NCI-H526 treated with DMSO at 0.1 percent for 48 hours (cell line): Measurements from ENCODE around the gene TNFAIP8.

Source experiments
- DNase-seq: peaks from one replicate; lab custom pipeline; 2025; lab: John Stamatoyannopoulos, UW

TNFAIP8 gene

DNA sequence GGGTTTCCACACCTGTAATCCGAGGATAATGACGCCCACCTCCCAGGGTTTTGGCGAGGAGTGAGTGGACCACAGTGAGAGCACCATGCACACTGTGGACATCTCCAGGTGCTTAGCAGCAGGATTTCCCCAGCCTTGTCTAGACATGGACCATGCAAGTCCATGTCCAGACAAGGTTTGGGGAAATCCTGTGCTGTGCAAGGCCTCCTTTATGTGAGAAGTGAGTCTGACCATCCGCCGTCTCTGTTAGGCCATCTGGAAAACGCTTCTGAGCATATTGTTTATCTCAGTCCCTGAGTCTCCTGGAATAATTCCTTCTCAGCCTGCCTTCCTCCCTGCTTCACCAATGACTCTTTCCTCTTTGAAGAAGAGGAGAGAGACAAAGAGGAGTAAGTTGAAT, 26.2 kb upstream of the TNFAIP8 start:
- no peak for DNase-seq

DNA sequence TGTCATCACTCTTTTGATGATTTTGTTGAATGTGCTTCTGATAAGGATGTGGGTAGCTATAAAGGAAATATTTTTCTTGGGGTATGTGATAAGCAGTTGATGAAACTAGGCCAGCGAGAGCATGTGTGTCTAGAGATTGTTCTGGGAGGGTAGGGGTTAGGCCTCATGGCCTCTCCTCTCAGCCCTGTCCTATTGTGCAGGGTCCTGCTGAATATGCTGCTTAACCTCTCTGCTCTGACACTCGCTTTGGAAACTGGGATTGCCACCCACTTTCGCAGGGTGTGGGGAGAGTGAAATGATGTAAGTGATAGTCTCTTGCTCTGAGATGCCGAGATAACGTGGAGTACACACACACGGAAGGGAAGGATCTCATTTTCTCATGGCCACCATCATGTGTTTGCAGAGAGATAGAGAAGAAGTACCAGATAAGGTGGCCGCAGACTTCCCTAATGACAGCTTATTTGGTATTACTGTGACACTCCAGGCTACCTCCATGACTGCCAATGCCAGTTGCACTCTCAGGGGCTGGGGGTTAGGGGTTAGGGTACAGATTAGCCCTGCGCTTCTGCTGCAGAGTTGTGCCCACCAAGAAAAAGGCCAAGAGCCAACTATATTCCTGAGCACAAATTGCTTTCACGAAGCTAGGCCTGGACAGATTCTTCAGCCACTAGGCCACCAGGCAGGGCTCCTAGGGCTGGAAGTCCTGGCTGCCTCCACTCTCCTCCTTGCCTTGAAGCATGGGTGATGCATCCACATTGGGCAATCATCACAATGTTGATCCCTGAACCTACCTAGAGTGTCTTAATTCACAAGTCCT, 25.2 kb upstream of the TNFAIP8 start:
- no peak for DNase-seq

DNA sequence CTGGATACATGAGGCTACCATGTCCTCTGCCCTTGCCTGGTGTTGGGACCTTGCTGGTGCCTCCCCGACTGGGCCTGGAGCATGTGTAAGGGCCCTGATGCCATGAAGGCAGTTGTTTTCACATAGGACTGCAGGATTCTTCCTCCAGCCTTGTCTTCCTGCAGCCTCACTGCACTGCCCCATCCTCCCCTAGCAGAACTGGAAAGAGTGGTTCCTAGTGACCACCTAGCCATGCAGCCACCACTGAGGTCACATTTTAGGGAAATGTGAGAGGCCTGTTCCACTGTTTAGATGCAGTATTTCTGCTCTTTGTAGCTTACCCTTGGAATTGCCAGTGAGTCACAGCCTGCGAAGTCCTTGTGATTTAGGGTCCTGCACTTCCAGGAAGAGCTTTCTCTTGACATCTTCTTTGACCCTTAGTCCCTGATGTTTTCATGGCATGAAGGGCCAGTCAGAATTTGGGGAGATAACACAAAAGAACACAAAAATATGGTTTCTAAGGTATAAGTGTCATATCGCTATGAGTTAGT, 24.2 kb upstream of the TNFAIP8 start:
- DNase-seq: no peak

- no peak for DNase-seq
Measured at GRCh38 chr5:119332208-119332607, 23.6 kb upstream of the TNFAIP8 start.

GRCh38 chr5:119332978-119333401, 22.8 kb upstream of the TNFAIP8 start:
- DNase-seq: no peak

DNA sequence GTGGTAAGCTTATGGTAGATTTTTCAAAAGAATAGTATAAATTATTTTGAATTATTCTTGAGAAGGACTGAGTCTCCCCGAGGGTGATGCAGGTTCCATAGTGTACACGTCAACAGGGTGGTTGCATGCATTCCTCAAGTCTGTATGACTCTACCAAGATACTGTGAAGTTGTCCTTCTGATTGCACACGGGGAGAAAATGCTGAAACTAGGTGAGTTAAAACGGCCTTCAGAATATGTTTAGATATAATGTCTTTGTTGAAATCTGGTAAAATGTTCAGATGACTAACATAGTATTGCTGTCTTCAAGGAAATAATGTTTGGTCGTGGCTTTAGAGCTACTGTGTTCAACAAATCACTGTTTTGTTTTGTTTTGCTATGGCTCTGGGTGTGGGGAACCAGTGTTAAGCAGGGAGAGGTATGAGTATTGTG, 22.4 kb upstream of the TNFAIP8 start:
- no peak for DNase-seq

GRCh38 chr5:119335261-119335677, 20.6 kb upstream of the TNFAIP8 start:
- no peak for DNase-seq

- DNase-seq: no peak
Measured at GRCh38 chr5:119336262-119336661, 19.6 kb upstream of the TNFAIP8 start.

- no peak for DNase-seq
Measured at GRCh38 chr5:119336845-119337580, 18.8 kb upstream of the TNFAIP8 start.

GRCh38 chr5:119338326-119338946, 17.4 kb upstream of the TNFAIP8 start:
- no peak for DNase-seq

- no peak for DNase-seq
Measured at GRCh38 chr5:119339344-119339743, 16.5 kb upstream of the TNFAIP8 start.

DNA sequence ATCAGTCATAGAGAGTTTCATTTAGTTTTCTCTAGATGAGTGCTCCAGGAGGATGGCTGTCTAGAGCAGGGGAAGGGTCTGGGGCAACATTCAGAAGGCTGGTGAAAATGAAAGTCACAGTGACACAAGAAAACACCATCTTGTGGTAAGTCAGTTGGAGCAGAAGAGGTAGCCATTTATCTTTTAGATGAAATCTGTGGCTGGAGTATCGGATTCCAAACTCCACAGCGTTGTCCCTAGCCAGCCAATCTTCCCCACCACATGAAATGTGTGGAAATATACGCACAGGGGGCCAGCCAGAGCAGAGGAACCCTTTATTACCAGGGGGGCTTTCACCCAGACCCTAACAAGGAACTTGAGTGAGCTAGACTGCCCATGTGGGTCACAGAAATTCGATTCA, 15.9 kb upstream of the TNFAIP8 start:
- no peak for DNase-seq

DNA sequence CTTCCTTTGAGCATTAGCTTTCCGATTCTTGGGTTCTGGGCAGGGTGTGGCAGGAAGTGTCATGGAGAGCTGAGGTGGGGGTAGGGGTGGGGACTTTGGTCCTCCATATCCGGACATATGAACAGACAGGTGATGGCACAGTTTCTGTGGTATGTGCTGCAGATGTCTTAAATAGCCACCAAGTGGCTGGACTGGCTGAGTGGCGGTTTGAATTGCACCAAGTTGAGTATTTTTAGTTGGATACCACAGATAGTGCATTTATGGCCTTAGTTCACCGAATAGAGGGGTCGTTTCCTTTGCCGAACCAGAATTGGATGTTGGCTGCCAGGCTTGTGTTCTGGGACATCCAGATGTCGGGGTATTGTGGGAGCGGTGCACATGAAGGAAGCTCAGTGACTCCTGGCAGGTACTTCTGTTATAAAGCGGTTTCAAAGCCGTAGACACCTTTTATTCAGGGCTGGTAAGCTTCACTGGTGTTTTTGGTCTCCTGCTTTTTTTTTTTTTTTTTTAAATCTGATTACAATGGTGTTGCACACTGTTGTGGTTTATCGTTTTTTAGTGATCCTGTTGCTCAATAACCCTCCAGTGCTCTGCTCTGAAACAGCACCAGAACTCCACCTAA, 15.1 kb upstream of the TNFAIP8 start:
- no peak for DNase-seq

GRCh38 chr5:119341452-119342349, 14.1 kb upstream of the TNFAIP8 start:
- no peak for DNase-seq

DNA sequence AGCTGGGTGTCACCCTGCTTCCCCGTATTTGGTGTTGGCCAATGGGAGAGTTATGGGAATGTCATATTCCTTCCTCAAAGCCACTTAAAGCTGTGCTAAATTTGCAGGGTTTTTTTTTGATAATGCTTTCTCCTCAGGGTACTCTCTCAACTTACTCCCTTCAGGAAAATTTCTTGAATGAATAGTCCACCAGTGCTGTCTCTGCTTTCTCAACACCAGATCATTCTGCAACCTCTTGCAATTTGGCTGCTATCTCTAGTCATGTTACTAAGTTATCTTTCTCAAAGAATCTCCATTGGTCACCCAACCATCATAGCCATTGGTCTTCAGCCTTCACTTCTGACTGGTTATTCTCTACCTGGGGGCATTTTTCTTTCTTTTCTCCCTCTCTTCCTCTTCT, 13.4 kb upstream of the TNFAIP8 start:
- DNase-seq: no peak

GRCh38 chr5:119343052-119343451, 12.8 kb upstream of the TNFAIP8 start:
- no peak for DNase-seq

GRCh38 chr5:119343766-119344165, 12.1 kb upstream of the TNFAIP8 start:
- no peak for DNase-seq

DNA sequence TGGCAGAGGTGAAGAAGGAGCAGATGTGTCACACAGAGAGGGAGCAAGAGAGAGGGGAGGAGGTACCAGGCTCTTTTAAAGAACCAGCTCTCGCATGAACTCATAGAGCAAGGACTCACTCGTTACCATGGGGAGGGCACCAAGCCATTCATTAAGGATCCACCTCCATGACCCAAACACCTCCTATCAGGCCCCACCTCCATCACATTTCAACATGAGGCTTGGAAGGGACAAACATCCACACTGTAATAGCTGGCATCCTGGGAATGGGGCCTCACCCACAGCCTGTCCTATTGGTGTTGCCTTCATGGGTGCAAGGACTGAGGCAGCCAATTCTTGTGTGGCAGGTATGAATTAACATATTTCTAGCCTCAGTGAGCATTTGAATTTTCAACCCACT, 11.6 kb upstream of the TNFAIP8 start:
- no peak for DNase-seq

DNA sequence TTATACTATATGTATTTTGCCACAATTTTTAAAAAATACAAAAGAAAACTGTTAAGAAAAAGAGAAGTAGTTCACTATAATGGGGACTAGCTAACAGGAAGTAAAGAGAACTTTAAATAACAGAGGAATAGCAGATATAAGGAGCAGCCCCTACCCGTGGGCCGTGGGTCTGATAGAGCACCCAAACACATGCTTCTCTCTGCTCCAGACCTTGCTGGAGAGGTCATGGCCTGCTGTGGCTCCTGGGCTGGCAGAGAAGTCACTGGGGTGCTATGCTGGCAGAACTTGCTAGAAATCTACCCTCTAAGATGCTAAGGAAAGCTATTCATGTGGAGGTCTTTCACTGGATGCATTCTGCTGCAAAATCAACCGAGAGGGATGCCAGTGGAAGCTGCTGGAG, 10.0 kb upstream of the TNFAIP8 start:
- no peak for DNase-seq

DNA sequence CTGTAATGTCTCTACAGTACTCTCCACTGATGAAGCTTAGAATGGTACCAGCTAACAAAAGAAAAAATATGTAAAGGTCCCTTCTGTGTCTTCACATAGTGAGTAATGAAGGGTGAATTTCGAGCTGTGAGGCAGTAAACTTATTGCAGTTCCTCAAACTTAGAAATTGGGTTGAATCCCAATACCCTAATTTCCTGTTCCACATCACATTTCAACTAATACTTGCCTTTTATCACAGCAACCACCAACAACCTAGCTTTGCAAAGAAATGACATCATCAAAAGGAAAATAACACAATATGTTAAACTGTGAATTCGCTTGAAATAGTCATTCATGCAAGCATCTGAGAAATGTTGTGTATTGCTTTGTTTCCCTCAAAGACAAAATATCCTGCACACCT, 9.4 kb upstream of the TNFAIP8 start:
- no peak for DNase-seq

DNA sequence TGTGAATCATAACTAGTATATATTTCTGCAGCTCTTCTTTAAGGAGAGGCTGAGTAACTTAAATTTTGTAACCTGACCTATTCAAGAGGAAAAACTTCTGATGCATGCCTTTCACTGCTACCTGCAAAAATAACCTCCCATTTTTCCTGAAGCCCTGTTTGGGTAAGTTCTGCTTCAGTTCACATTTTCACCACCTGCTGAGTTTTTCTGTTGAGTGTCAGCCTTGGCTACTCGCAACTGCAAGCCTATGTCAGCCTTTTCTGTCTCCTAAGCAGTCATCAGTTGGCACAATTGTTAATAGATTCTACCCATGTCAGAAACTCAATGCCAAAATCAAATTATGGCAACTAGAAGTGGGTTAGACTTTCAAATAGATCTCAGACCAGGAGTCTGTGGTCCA, 8.2 kb upstream of the TNFAIP8 start:
- no peak for DNase-seq
